GM19025 (cell line): Measurements from ENCODE around the gene ZNF560.

Experiments
- ATAC-seq: cut with Tn5 transposase; IDR thresholded peaks from one replicate; pipeline ENCODE4 v1.9.1; 2021; ENCODE audit warnings: mild to moderate bottlenecking, low read depth, moderate library complexity; ENCODE audit not compliant: unreplicated experiment

ZNF560 gene

DNA sequence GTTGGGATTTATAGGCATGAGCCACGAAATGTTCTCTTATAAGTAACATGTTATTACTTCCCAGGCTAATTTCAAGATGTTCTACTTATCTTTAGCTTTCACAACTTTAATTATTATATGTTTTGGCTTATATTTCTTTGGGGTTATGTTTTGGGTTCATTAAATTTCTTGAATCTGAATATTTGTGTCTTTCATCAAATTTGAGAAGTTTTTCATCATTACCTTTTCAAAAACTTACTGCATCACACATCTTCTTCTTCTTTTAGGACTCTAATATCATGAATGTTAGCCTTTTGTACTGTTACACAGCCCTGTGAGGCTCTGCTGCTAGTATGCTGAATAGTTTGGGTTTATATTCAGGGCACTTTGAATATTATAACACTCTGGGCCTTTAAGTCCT is 53.4 kb downstream of the ZNF560 start:
- no peak for ATAC-seq

DNA sequence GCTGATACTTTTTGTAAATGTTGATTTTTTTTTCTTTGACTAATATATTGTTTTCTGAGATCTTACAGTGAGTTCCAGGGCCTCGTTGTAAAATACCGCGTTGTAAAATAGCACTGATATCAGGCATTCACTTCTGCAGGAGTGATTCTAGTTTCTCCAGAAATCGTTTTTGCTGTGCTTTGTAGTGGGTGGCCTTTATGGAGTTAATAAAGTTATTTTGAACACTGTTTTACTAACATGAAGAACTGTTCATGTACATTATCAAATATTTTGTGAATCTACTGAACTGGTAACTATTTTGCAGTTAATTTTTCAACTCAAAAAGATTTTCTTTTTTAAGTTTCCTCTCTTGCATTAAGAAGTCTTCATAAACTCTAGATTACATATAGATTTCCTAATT is 62.1 kb downstream of the ZNF560 start:
- ATAC-seq: no peak

DNA sequence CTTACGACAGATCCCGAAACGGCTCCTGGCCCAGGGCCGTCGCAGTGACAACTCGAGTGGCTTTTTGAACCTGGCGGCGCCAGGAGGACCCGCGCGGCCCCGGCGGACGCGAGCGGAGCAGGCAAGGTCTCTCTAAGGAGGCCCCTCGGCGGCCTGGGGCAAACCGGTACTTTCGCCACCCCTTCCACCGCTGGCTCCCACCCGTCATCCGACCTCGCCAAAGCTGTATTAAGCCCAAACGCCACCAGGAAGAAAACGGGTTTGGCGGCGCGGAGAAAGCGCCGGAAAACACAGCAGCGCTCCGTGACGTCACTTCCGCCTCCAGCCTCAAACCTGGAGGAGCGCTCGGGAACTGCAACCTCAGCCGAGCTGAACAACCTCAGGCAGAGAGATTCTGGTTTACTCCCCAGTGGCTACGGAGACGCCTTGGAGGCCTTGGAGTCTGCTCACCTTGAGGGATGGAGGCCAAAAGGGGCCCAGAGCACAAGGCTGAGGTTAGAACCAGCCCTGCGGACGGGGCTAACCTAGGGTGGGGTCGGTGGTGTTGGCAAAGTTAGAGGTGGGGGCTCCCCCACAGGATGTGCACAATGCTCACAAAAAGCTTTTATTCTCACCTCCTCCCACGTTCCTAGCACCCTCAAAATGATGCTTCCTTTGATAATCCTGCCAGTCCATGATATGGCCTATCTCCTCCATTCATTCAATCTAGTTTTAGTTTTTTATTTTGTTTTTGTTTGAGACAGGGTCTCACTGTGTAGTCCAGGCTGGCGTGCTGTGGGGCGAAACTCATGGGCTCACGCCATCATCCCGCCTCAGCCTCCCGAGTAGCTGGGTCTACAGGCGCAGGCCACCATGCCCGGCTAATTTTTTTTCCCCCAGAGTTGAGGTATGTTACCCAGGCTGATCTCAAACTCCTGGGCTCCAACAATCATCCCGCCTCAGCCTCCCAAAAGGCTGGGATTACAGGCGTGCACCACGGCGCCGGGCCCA is 62.8 kb downstream of the ZNF560 start, which contains the start of gene ZNF266:
TSS of gene ZNF266 (minus strand) at position 295 of the 990 bp plus-strand sequence. CDS start 15,484 bp downstream, outside the sequence.
- peak; percentile 90 for ATAC-seq

DNA sequence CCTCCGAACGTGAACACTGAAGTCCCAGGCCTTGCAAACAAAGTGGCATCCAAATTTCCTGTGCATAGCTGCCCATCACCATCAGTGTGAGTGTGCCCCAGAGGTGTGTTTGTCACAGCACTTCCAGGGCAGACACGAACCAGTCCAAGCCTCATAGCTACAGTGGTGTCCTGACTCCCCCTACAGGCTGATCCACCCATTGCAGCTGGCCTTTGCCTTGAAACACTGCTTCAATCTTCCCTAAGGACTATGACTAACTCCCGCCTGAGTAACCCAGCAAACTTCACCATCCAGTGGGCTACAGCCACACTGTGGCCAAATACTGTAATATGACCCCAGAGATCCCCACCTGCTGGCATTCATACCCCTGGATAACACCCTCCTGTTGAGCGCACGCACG is 66.9 kb downstream of the ZNF560 start:
- ATAC-seq: no peak

DNA sequence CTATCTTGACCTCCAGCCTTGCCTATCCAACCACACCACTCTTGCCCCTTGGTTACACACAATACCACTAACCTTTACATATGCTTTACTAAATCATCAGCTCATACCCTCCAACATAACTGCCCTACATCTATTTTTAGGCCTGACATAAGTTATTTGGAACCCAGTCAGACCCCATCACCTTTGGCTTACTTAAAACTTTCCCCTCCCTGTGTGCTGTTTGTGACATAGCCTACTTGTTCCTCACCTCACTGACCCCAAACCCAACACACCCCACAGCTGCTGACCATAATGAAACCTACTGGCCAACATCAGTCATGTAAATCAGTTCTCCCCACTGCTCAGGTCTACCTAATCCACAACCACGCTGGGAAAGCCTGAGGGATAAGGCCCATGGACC is 68.0 kb downstream of the ZNF560 start:
- ATAC-seq: no peak

DNA sequence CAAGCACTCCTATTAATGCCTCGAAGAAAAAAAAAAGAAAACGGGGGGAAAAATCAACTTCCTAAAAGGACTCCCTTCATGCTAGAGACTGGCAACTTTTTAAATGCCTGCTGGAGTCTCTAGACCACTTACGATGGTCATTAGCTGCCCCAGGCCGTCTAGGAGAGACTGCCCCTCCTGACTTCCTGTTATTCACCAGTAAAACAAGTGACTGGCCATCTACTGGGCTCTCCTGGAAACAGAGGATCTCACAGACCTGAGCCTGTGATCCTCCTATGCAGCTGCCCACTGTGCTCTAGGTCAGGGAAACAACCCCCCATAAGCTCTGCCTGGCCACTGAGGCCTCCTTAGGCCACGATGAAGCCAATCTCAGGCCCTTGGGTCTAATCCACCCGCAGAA is 70.5 kb downstream of the ZNF560 start:
- ATAC-seq: no peak
